DND-41 (cell line): ENCODE data around the gene SCMH1.

Source experiments
- ATAC-seq: fragments of 200-7000 bp; cut with Tn5 transposase; 3 replicates; pipeline ENCODE4 v1.9.1; 2021; ENCODE audit warnings: low read depth; ENCODE audit not compliant: insufficient read depth
- DNase-seq: peaks from one replicate; pipeline ENCODE4 v3.0.0-alpha.2; 2020
- H2AFZ ChIP-seq: 2 replicates; pipeline ENCODE4 v1.6.0; 2012; ENCODE audit warnings: low read depth, low read length
- H3K27ac ChIP-seq: 2 replicates; pipeline ENCODE4 v1.5.1; 2012; ENCODE audit warnings: low read length, inconsistent platforms
- H3K27me3 ChIP-seq: fragments of 200-600 bp; sonication (generic); 2 replicates; pipeline ENCODE4 v1.6.0; 2012; ENCODE audit warnings: low read length, mild to moderate bottlenecking, inconsistent platforms; ENCODE audit not compliant: insufficient read depth, poor library complexity
- H3K36me3 ChIP-seq: 2 replicates; pipeline ENCODE4 v1.5.1; 2012; ENCODE audit warnings: low read length, inconsistent platforms; ENCODE audit not compliant: insufficient read depth
- H3K4me1 ChIP-seq: 2 replicates; pipeline ENCODE4 v1.5.1; 2012; ENCODE audit warnings: mild to moderate bottlenecking, low read length; ENCODE audit not compliant: insufficient read depth
- H3K4me2 ChIP-seq: 2 replicates; pipeline ENCODE4 v1.6.0; 2012; ENCODE audit warnings: mild to moderate bottlenecking, moderate library complexity, low read length, inconsistent platforms; ENCODE audit not compliant: insufficient read depth
- H3K4me3 ChIP-seq, 2 experiments: fragments of 200-600 bp in 1 of 2; shearing (Covaris generic) in 1 of 2; 2 replicates each; pipeline ENCODE4 v1.5.1; 2012 to 2016; ENCODE audit warnings: inconsistent platforms in 2 of 2, low read length in 2 of 2, mild to moderate bottlenecking in 2 of 2, low read depth in 1 of 2, moderate library complexity in 1 of 2
- H3K79me2 ChIP-seq: 2 replicates; pipeline ENCODE4 v1.6.0; 2012; ENCODE audit warnings: low read length, inconsistent platforms; ENCODE audit not compliant: insufficient read depth
- H3K9ac ChIP-seq: 2 replicates; pipeline ENCODE4 v1.6.0; 2012; ENCODE audit warnings: low read depth, mild to moderate bottlenecking, inconsistent platforms, low read length, moderate library complexity
- H3K9me3 ChIP-seq: 2 replicates; pipeline ENCODE4 v1.5.1; 2012; ENCODE audit warnings: low read length, moderate library complexity, mild to moderate bottlenecking, inconsistent platforms; ENCODE audit not compliant: insufficient read depth, severe bottlenecking
- H4K20me1 ChIP-seq: 2 replicates; pipeline ENCODE4 v1.6.0; 2012; ENCODE audit warnings: low read length; ENCODE audit not compliant: insufficient read depth
- CTCF ChIP-seq: IDR thresholded peaks from 2 replicates; pipeline ENCODE4 v1.5.1; 2012; ENCODE audit warnings: borderline replicate concordance, low read length, moderate library complexity, mild to moderate bottlenecking; ENCODE audit not compliant: poor library complexity, severe bottlenecking; ENCODE audit errors: extremely low read depth
- EZH2 ChIP-seq: IDR thresholded peaks from 3 replicates; pipeline ENCODE4 v1.6.1; 2012; ENCODE audit warnings: borderline replicate concordance, low read depth, mild to moderate bottlenecking, moderate library complexity, low read length, inconsistent platforms; ENCODE audit not compliant: severe bottlenecking

SCMH1 gene

GRCh38 chr1:41101076-41101475, 141.0 kb downstream of the SCMH1 start:
- DNase-seq (no peak), ATAC-seq (no peak)
- Histone ChIP-seq H3K79me2 (no peaks in the 10 kb centered on the region), H4K20me1 (no peaks in the 10 kb centered on the region), H3K27me3 (no peaks in the 10 kb centered on the region), H3K27ac (no peak overlapping the region), H3K9ac (no peak overlapping the region), H3K4me1 (no peaks in the 10 kb centered on the region), H2AFZ (no peak overlapping the region), H3K36me3 (no peaks in the 10 kb centered on the region), H3K4me2 (no peak overlapping the region), H3K4me3 (no peak overlapping the region), H3K9me3 (no peaks in the 10 kb centered on the region)
- TF ChIP-seq CTCF (no peak), EZH2 (no peak)

DNA sequence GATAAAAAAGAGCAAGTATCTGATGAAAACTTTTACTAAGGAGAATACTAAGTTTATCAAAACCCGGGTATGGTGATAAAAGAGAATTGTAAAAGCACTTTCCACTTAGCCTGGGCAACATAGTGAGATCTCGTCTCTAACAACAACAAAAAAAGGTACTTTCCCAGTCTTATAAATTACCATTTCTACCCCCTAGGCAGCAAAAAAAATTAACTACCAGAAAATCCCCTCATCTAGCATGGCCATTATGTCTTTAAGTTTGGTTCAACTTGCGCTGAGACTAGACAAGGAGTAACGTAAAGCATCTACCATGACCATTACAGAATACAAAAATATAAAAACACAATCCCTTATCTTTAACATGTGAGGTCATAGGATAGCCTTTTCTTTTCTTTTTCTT, 141.9 kb downstream of the SCMH1 start:
- Histone ChIP-seq H3K9ac (no peak overlapping the region), H3K36me3 (no peaks in the 10 kb centered on the region; the same call in 1 of the 2 replicates), H3K4me2 (no peak overlapping the region), H3K9me3 (no peaks in the 10 kb centered on the region), H3K27me3 (no peaks in the 10 kb centered on the region), H4K20me1 (no peaks in the 10 kb centered on the region), H2AFZ (no peak overlapping the region), H3K4me3 (no peak overlapping the region), H3K79me2 (no peaks in the 10 kb centered on the region), H3K27ac (no peak overlapping the region), H3K4me1 (no peaks in the 10 kb centered on the region)
- no peak for TF ChIP-seq CTCF
- DNase-seq (no peak), ATAC-seq (no peak)

- Histone ChIP-seq H3K79me2 (no peaks in the 10 kb centered on the region), H3K36me3 (no peaks in the 10 kb centered on the region; the same call in 1 of the 2 replicates), H3K9me3 (no peaks in the 10 kb centered on the region), H3K9ac (no peak overlapping the region), H3K4me2 (no peak overlapping the region), H4K20me1 (no peaks in the 10 kb centered on the region), H3K27ac (no peak overlapping the region), H3K4me1 (no peaks in the 10 kb centered on the region), H3K27me3 (no peaks in the 10 kb centered on the region), H2AFZ (no peak overlapping the region), H3K4me3 (no peak overlapping the region)
- TF ChIP-seq CTCF (no peak), EZH2 (no peak)
- ATAC-seq = no peak
- DNase-seq = no peak
Measured at GRCh38 chr1:41098730-41099460, 143.2 kb downstream of the SCMH1 start.

DNA sequence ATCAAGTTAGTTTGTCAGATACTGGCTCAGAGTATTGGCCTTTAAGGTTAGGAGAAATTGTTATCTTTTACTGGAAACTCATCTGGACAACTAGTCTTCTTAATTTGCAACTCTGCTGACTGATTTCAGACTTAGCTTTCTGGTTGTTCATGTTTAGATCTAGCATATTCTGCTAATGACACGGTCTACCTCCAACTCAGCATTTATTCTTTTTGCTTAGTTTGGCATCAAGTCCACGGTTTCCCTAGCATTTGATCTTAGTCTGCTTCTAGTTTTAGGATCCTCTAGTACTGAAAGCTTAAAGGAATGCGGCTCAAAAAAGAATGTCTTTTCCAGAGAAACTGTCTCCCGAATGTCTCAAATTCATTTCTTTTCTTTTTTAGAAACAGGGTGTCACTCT, 145.0 kb downstream of the SCMH1 start:
- Histone ChIP-seq H2AFZ (no peak overlapping the region), H3K9me3 (no peaks in the 10 kb centered on the region), H3K4me2 (no peak overlapping the region), H3K27me3 (no peaks in the 10 kb centered on the region), H3K9ac (no peak overlapping the region), H3K36me3 (no peaks in the 10 kb centered on the region; the same call in 1 of the 2 replicates), H3K27ac (no peak overlapping the region), H3K79me2 (no peaks in the 10 kb centered on the region), H3K4me1 (no peaks in the 10 kb centered on the region), H4K20me1 (no peaks in the 10 kb centered on the region), H3K4me3 (no peak overlapping the region)
- TF ChIP-seq EZH2 (no peak), CTCF (no peak)
- DNase-seq = no peak
- no peak for ATAC-seq
